Measurements from ENCODE around the gene TMEM151A. TPM values are rescaled to one million over a fixed set of nuclear protein-coding genes. Genes with fewer than 3 reads are reported as not detected.

TMEM151A gene
- total and polyA plus RNA-seq, 8 donors = 0.17 to 0.47 (median 0.28) TPM; not detected in 1

- H3K27me3 ChIP-seq = no peaks in the 10 kb centered on the region
- ATAC-seq (no peak), DNase-seq (no peak)
- no peaks in the 10 kb centered on the region for H3K9me3 ChIP-seq
- intact Hi-C loops (cut with DNase I) = no loop called here
- H3K4me1 ChIP-seq = peaks cover 9 to 33% of the 10 kb centered on the region in 2 donors
- no peak for TF ChIP-seq CTCF (IDR thresholded peaks at IDR 0.05)
- peaks cover 0 to 20% of the 10 kb centered on the region in 2 donors for H3K36me3 ChIP-seq
- no peak overlapping the region for H3K4me3 ChIP-seq
- H3K27ac ChIP-seq = no peak overlapping the region
Measured at GRCh38 chr11:66284526-66285078, 7.1 kb upstream of the TMEM151A start.

GRCh38 chr11:66285250-66285947 is 6.3 kb upstream of the TMEM151A start:
- Histone ChIP-seq H3K4me3 (no peak overlapping the region), H3K9me3 (no peaks in the 10 kb centered on the region), H3K4me1 (peaks cover 12 to 40% of the 10 kb centered on the region in 2 donors), H3K36me3 (peaks cover 0 to 20% of the 10 kb centered on the region in 2 donors), H3K27me3 (peaks cover 0 to 7% of the 10 kb centered on the region in 2 donors), H3K27ac (no peak overlapping the region)
- ATAC-seq = no peak
- DNase-seq = no peak
- intact Hi-C loops (cut with DNase I) = no loop called here
- no peak for TF ChIP-seq CTCF (IDR thresholded peaks at IDR 0.05)

GRCh38 chr11:66286699-66287098 is 5.0 kb upstream of the TMEM151A start:
- H3K4me3 ChIP-seq = no peak overlapping the region
- DNase-seq (no peak), ATAC-seq (no peak)
- peaks cover 12 to 40% of the 10 kb centered on the region in 2 donors for H3K4me1 ChIP-seq
- peaks cover 5 to 20% of the 10 kb centered on the region in 2 donors for H3K27me3 ChIP-seq
- intact Hi-C loops (cut with DNase I) = no loop called here
- no peaks in the 10 kb centered on the region for H3K9me3 ChIP-seq
- TF ChIP-seq CTCF (IDR thresholded peaks at IDR 0.05) = no peak
- peaks cover 0 to 20% of the 10 kb centered on the region in 2 donors for H3K36me3 ChIP-seq
- no peak overlapping the region for H3K27ac ChIP-seq

GRCh38 chr11:66287211-66287888 is 4.3 kb upstream of the TMEM151A start:
- H3K36me3 ChIP-seq = peaks cover 0 to 20% of the 10 kb centered on the region in 2 donors
- intact Hi-C loops (cut with DNase I) = no loop called here
- no peaks in the 10 kb centered on the region for H3K9me3 ChIP-seq
- peaks cover 16 to 39% of the 10 kb centered on the region in 2 donors for H3K4me1 ChIP-seq
- peaks cover 11 to 26% of the 10 kb centered on the region in 2 donors for H3K27me3 ChIP-seq
- TF ChIP-seq CTCF (IDR thresholded peaks at IDR 0.05) = no peak
- peak overlapping the region in 1 of 2 donors; percentile 69 for H3K4me3 ChIP-seq
- no peak for ATAC-seq
- DNase-seq = no peak
- no peak overlapping the region for H3K27ac ChIP-seq
